ENCODE results near the gene ATP6V0A1. TPM values are rescaled to one million over a fixed set of nuclear protein-coding genes. Genes with fewer than 3 reads are reported as not detected.
A peak's percentile ranks its signal among the peaks of the same experiment; 100 is the strongest.
"Not testable (repeated sequence)": the region's sequence is repeated elsewhere in the genome, so short reads cannot be mapped to it uniquely, and the experiment has no call there.

The ATP6V0A1 gene
- total and polyA plus RNA-seq, 4 donors, result 31.5 to 94.6 (median 45.2) TPM

DNA sequence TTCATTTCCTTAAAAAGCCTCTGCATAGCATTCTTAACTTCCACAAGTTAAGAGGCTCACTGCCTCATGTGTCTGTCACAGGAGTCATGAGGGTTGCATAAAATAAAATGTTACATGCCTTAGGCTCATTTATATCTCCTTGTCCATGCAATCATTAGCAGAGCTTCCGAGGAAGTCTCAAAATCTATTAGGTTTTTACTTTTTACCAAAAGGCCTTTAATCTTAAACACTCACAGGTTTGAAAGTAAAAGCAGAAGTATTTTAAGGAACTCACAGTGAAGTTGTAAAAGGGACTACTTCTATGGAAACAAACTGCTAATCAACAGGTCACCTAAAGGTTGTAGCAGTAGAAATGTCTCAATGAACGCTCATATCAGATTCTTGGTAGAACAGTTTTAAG lies 5.2 kb upstream of the ATP6V0A1 start:
- H3K4me1 ChIP-seq (ENCODE audit: control insufficient read depth in 4 of 4, insufficient read depth in 4 of 4, low read length in 3 of 4), result peaks cover 0 to 5% (median 0%) of the 10 kb centered on the region in 4 donors
- H3K9ac ChIP-seq (ENCODE audit: low read depth in 1 of 2, low read length in 2 of 2), result no peak overlapping the region
- no peak for TF ChIP-seq FOXA2 (IDR thresholded peaks at IDR 0.05)
- TF ChIP-seq YY1 (IDR thresholded peaks at IDR 0.05), result no peak
- no peak for TF ChIP-seq RXRA (IDR thresholded peaks at IDR 0.05)
- no peak for TF ChIP-seq HNF4G (IDR thresholded peaks at IDR 0.05)
- no peak for TF ChIP-seq TAF1 (conservative IDR thresholded peaks at IDR 0.05)
- TF ChIP-seq EGR1 (IDR thresholded peaks at IDR 0.05; ENCODE audit: low read depth in 2 of 2), result no peak
- no peaks in the 10 kb centered on the region for H3K27me3 ChIP-seq (ENCODE audit: control insufficient read depth in 4 of 4, insufficient read depth in 4 of 4, low read length in 3 of 4)
- 84% methylated on average over 2 of the region's 2 CpGs for WGBS
- no peaks in the 10 kb centered on the region for H3K36me3 ChIP-seq (ENCODE audit: control insufficient read depth in 4 of 4, insufficient read depth in 3 of 4, low read depth in 1 of 4, low read length in 3 of 4)
- no peak for DNase-seq (ENCODE audit: low spot score)
- H3K4me3 ChIP-seq (ENCODE audit: low read depth in 1 of 3, low read length in 3 of 3), result no peak overlapping the region
- H3K27ac ChIP-seq (ENCODE audit: low read depth in 1 of 2, low read length in 2 of 2), result no peak overlapping the region
- H3K9me3 ChIP-seq (ENCODE audit: control insufficient read depth in 4 of 4, low read length in 3 of 4), result no peaks in the 10 kb centered on the region

DNA sequence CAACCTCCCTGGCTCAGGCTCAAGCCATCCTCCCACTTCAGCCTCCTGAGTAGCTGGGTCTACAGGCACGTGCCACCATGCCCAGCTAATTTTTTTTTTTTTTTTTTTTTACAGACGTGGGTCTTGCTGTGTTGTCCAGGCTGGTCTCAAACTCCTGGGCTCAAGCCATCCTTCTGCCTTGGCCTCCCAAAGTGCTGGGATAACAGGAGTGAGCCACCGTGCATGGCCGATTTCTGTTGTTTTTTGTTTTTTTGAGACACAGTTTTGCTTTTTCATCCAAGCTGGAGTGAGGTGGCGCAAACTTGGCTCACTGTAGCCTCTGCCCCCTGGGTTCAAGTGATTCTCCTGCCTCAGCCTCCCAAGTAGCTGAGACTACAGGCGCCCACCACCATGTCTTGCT lies 3.7 kb upstream of the ATP6V0A1 start:
- DNase-seq (ENCODE audit: low spot score); H3K36me3 ChIP-seq (ENCODE audit: control insufficient read depth in 4 of 4, insufficient read depth in 3 of 4, low read depth in 1 of 4, low read length in 3 of 4); H3K4me3 ChIP-seq (ENCODE audit: low read depth in 1 of 3, low read length in 3 of 3); H3K9me3 ChIP-seq (ENCODE audit: control insufficient read depth in 4 of 4, low read length in 3 of 4); H3K27ac ChIP-seq (ENCODE audit: low read depth in 1 of 2, low read length in 2 of 2); H3K27me3 ChIP-seq (ENCODE audit: control insufficient read depth in 4 of 4, insufficient read depth in 4 of 4, low read length in 3 of 4); H3K9ac ChIP-seq (ENCODE audit: low read depth in 1 of 2, low read length in 2 of 2): not testable (repeated sequence)
- peaks cover 0 to 13% (median 7%) of the 10 kb centered on the region in 4 donors for H3K4me1 ChIP-seq (ENCODE audit: control insufficient read depth in 4 of 4, insufficient read depth in 4 of 4, low read length in 3 of 4)
- 91% methylated on average over 6 of the region's 6 CpGs for WGBS

- Histone ChIP-seq H3K27me3 (ENCODE audit: control insufficient read depth in 4 of 4, insufficient read depth in 4 of 4, low read length in 3 of 4) (no peaks in the 10 kb centered on the region), H3K9me3 (ENCODE audit: control insufficient read depth in 4 of 4, low read length in 3 of 4) (no peaks in the 10 kb centered on the region), H3K27ac (ENCODE audit: low read depth in 1 of 2, low read length in 2 of 2) (peak overlapping the region; percentile 19 to 81), H3K36me3 (ENCODE audit: control insufficient read depth in 4 of 4, insufficient read depth in 3 of 4, low read depth in 1 of 4, low read length in 3 of 4) (peaks cover 0 to 2% (median 0%) of the 10 kb centered on the region in 4 donors), H3K9ac (ENCODE audit: low read depth in 1 of 2, low read length in 2 of 2) (peak overlapping the region in 1 of 2 donors; percentile 60), H3K4me1 (ENCODE audit: control insufficient read depth in 4 of 4, insufficient read depth in 4 of 4, low read length in 3 of 4) (peaks cover 0 to 21% (median 13%) of the 10 kb centered on the region in 4 donors), H3K4me3 (ENCODE audit: low read depth in 1 of 3, low read length in 3 of 3) (no peak overlapping the region)
- DNase-seq (ENCODE audit: low spot score), result no peak
- 52% methylated on average over 5 of the region's 5 CpGs for WGBS
- no peak for TF ChIP-seq FOXA1 (IDR thresholded peaks at IDR 0.05)
- TF ChIP-seq YY1 (IDR thresholded peaks at IDR 0.05), result peak; percentile 39
- no peak for TF ChIP-seq HNF4A (conservative IDR thresholded peaks at IDR 0.05)
- no peak for TF ChIP-seq ZBTB33 (IDR thresholded peaks at IDR 0.05)
Measured at GRCh38 chr17:42456223-42457106, 2.2 kb upstream of the ATP6V0A1 start.

DNA sequence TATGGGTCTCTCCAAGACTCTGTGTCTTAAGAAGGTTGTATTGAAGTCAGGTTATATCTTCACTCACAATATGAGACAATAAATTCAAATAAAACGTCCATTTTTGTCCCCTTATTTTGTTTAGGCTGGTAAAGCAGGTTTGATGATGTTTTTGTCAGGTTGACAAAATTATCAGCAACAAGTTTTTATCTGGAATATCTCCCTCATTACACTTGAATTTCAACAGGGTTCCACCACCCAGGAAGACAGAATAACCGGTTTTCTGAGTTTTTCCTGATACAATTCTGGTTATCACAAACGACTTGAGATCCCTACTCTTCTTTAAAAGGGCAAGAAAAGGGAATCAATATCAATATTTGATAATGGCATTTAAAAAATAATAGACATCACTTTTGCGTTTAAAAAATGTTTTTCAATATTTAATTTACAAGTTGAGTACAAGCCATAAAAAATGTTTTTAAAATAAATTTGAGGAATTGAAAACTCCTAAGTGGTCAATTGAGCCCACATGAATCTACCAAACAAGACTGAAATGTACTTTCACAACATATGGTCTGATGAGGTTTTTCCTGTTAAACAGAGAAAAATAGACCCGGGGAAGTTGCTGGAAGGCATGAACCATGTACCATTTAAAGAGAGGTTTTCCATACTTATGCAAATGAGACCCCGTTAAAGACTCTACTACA lies 1.4 kb upstream of the ATP6V0A1 start:
- peaks cover 0 to 21% (median 13%) of the 10 kb centered on the region in 4 donors for H3K4me1 ChIP-seq (ENCODE audit: control insufficient read depth in 4 of 4, insufficient read depth in 4 of 4, low read length in 3 of 4)
- peaks cover 0 to 3% (median 0%) of the 10 kb centered on the region in 4 donors for H3K36me3 ChIP-seq (ENCODE audit: control insufficient read depth in 4 of 4, insufficient read depth in 3 of 4, low read depth in 1 of 4, low read length in 3 of 4)
- H3K4me3 ChIP-seq (ENCODE audit: low read depth in 1 of 3, low read length in 3 of 3), result no peak overlapping the region
- H3K27me3 ChIP-seq (ENCODE audit: control insufficient read depth in 4 of 4, insufficient read depth in 4 of 4, low read length in 3 of 4), result no peaks in the 10 kb centered on the region
- peak; percentile 8 for TF ChIP-seq YY1 (IDR thresholded peaks at IDR 0.05)
- no peak for TF ChIP-seq FOXA1 (IDR thresholded peaks at IDR 0.05)
- no peak for TF ChIP-seq NR2F2 (IDR thresholded peaks at IDR 0.05)
- TF ChIP-seq, protein P1, sequence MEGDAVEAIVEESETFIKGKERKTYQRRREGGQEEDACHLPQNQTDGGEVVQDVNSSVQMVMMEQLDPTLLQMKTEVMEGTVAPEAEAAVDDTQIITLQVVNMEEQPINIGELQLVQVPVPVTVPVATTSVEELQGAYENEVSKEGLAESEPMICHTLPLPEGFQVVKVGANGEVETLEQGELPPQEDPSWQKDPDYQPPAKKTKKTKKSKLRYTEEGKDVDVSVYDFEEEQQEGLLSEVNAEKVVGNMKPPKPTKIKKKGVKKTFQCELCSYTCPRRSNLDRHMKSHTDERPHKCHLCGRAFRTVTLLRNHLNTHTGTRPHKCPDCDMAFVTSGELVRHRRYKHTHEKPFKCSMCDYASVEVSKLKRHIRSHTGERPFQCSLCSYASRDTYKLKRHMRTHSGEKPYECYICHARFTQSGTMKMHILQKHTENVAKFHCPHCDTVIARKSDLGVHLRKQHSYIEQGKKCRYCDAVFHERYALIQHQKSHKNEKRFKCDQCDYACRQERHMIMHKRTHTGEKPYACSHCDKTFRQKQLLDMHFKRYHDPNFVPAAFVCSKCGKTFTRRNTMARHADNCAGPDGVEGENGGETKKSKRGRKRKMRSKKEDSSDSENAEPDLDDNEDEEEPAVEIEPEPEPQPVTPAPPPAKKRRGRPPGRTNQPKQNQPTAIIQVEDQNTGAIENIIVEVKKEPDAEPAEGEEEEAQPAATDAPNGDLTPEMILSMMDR (IDR thresholded peaks at IDR 0.05; ENCODE audit: low read depth, low read length, missing input control), result no peak
- TF ChIP-seq, protein P2, sequence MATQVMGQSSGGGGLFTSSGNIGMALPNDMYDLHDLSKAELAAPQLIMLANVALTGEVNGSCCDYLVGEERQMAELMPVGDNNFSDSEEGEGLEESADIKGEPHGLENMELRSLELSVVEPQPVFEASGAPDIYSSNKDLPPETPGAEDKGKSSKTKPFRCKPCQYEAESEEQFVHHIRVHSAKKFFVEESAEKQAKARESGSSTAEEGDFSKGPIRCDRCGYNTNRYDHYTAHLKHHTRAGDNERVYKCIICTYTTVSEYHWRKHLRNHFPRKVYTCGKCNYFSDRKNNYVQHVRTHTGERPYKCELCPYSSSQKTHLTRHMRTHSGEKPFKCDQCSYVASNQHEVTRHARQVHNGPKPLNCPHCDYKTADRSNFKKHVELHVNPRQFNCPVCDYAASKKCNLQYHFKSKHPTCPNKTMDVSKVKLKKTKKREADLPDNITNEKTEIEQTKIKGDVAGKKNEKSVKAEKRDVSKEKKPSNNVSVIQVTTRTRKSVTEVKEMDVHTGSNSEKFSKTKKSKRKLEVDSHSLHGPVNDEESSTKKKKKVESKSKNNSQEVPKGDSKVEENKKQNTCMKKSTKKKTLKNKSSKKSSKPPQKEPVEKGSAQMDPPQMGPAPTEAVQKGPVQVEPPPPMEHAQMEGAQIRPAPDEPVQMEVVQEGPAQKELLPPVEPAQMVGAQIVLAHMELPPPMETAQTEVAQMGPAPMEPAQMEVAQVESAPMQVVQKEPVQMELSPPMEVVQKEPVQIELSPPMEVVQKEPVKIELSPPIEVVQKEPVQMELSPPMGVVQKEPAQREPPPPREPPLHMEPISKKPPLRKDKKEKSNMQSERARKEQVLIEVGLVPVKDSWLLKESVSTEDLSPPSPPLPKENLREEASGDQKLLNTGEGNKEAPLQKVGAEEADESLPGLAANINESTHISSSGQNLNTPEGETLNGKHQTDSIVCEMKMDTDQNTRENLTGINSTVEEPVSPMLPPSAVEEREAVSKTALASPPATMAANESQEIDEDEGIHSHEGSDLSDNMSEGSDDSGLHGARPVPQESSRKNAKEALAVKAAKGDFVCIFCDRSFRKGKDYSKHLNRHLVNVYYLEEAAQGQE (IDR thresholded peaks at IDR 0.05), result no peak
- no peak for TF ChIP-seq GABPA (IDR thresholded peaks at IDR 0.05 in 1 of 2, conservative IDR thresholded peaks at IDR 0.05 in 1 of 2)
- TF ChIP-seq FOXA2 (IDR thresholded peaks at IDR 0.05), result no peak
- no peak for DNase-seq (ENCODE audit: low spot score)
- H3K27ac ChIP-seq (ENCODE audit: low read depth in 1 of 2, low read length in 2 of 2), result peak overlapping the region; percentile 67 to 81
- no peaks in the 10 kb centered on the region for H3K9me3 ChIP-seq (ENCODE audit: control insufficient read depth in 4 of 4, low read length in 3 of 4)
- WGBS, result 46% methylated on average over 6 of the region's 6 CpGs
- H3K9ac ChIP-seq (ENCODE audit: low read depth in 1 of 2, low read length in 2 of 2), result peak overlapping the region in 1 of 2 donors; percentile 60
